Measurements from ENCODE around the gene MBD5.

MBD5 gene

DNA sequence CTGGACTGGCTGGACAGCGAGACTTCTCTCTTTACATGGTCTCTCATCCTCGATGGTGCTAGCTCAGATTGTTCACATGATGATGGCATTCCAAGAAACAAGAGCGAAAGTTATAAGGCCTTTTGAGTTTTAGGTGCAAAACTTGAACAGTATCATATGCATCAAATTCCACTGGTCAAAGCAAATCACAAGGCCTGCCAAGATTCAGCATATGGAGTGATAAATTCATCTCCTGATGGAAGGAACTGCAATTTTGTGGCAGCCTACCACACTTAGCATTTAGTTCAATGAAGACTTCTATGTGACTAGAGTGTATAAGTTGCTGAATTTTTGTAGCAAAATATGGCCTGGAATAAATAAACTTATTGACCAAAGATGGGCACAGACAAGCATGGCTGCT is 429.6 kb downstream of the MBD5 start:
- CTCF ChIA-PET, result no interaction called here
- TF ChIP-seq ZNF384 (IDR thresholded peaks at IDR 0.05), result no peak
- POLR2A ChIA-PET, result no interaction called here
- no peak for DNase-seq (ENCODE audit: extremely low spot score)

DNA sequence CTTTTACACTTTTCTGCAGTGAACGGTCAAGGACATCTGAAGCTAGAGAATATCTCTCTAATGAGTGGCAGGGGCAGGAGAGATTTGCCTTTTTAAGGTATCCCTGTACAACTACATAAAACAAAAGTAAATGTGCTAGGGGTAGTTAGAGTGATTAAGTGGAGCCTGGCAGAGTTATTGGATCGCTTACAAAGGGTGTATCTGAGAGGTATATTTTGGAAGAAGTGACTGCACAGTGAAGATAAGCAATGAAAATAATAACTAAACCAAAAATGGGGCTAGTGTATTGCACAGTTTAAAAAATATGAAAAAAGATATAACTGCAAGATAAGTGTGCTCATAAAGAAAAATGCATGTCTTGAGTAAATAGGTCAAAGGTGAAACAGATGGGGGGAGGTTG is 430.2 kb downstream of the MBD5 start:
- no peak for TF ChIP-seq FOXK2 (IDR thresholded peaks at IDR 0.05)
- TF ChIP-seq ELF4 (IDR thresholded peaks at IDR 0.05), result no peak
- no peak for TF ChIP-seq L3MBTL2 (conservative IDR thresholded peaks at IDR 0.05)
- no peak for TF ChIP-seq ZNF384 (IDR thresholded peaks at IDR 0.05)
- TF ChIP-seq BHLHE40 (IDR thresholded peaks at IDR 0.05; ENCODE audit: borderline replicate concordance), result no peak
- TF ChIP-seq LEF1 (IDR thresholded peaks at IDR 0.05; ENCODE audit: borderline replicate concordance), result no peak
- TF ChIP-seq, protein P1, sequence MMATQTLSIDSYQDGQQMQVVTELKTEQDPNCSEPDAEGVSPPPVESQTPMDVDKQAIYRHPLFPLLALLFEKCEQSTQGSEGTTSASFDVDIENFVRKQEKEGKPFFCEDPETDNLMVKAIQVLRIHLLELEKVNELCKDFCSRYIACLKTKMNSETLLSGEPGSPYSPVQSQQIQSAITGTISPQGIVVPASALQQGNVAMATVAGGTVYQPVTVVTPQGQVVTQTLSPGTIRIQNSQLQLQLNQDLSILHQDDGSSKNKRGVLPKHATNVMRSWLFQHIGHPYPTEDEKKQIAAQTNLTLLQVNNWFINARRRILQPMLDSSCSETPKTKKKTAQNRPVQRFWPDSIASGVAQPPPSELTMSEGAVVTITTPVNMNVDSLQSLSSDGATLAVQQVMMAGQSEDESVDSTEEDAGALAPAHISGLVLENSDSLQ (IDR thresholded peaks at IDR 0.05), result no peak
- TF ChIP-seq CTBP1 (IDR thresholded peaks at IDR 0.05; ENCODE audit: borderline replicate concordance), result no peak
- TF ChIP-seq NFRKB (IDR thresholded peaks at IDR 0.05), result no peak
- TF ChIP-seq FOXA1 (IDR thresholded peaks at IDR 0.05), result no peak
- TF ChIP-seq ARNT (IDR thresholded peaks at IDR 0.05), result no peak
- TF ChIP-seq FOXM1 (IDR thresholded peaks at IDR 0.05; ENCODE audit: borderline replicate concordance), result no peak
- no peak for TF ChIP-seq HDGF (IDR thresholded peaks at IDR 0.05; ENCODE audit: borderline replicate concordance)
- no peak for TF ChIP-seq TARDBP (IDR thresholded peaks at IDR 0.05)
- TF ChIP-seq SUZ12 (IDR thresholded peaks at IDR 0.05), result no peak
- DNase-seq (ENCODE audit: extremely low spot score), result no peak
- POLR2A ChIA-PET, result no interaction called here
- CTCF ChIA-PET, result no interaction called here

DNA sequence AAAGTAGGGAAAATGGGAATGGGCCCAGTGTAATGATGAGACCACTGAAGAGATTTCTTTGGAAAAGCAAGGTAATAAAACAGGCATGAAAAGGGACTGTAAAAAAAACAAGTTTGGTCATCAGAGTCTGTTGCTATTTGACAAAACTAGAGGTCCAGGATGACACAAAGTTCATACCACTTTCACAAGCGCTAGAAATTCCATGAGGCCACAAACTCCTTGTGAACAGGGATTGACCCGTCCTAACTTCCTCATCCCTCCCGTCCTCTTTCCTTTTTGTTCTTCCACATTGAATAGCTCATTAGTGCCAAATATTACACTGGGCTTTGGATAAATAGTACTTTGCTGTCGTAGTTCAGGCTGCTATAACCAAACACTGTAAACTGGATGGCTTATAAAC is 434.9 kb downstream of the MBD5 start:
- CTCF ChIA-PET, result no interaction called here
- POLR2A ChIA-PET, result no interaction called here
- no peak for TF ChIP-seq ZNF384 (IDR thresholded peaks at IDR 0.05)
- no peak for TF ChIP-seq SP1 (IDR thresholded peaks at IDR 0.05)
- no peak for TF ChIP-seq BHLHE40 (IDR thresholded peaks at IDR 0.05; ENCODE audit: borderline replicate concordance)
- TF ChIP-seq HDGF (IDR thresholded peaks at IDR 0.05; ENCODE audit: borderline replicate concordance), result no peak
- TF ChIP-seq FOXA1 (IDR thresholded peaks at IDR 0.05), result no peak
- TF ChIP-seq NFRKB (IDR thresholded peaks at IDR 0.05), result no peak
- no peak for TF ChIP-seq CTBP1 (IDR thresholded peaks at IDR 0.05; ENCODE audit: borderline replicate concordance)
- TF ChIP-seq SUZ12 (IDR thresholded peaks at IDR 0.05), result no peak
- TF ChIP-seq, protein P1 (IDR thresholded peaks at IDR 0.05), result no peak
- no peak for TF ChIP-seq TARDBP (IDR thresholded peaks at IDR 0.05)
- TF ChIP-seq LEF1 (IDR thresholded peaks at IDR 0.05; ENCODE audit: borderline replicate concordance), result no peak
- TF ChIP-seq FOXM1 (IDR thresholded peaks at IDR 0.05; ENCODE audit: borderline replicate concordance), result no peak
- no peak for TF ChIP-seq FOXK2 (IDR thresholded peaks at IDR 0.05)
- no peak for TF ChIP-seq ARNT (IDR thresholded peaks at IDR 0.05)
- TF ChIP-seq ELF4 (IDR thresholded peaks at IDR 0.05), result no peak
- DNase-seq (ENCODE audit: extremely low spot score), result no peak

DNA sequence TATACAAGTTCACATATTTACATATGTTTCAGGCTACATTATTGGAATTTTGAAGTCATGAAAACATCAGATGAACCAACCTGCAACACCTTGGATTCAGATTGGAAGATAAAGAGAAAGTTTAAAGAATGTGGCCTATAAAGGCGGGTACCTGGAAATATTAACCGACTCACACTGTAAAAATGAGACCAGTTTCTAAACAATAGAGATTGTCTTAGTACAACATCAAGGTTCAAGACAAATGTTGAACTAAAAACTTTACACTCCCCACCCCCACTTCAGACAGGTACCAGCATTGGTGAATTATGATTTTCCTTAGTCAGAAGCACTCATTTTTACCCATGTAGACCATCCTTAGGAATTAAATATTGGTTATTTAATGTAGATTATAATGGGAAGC is 437.3 kb downstream of the MBD5 start:
- DNase-seq (ENCODE audit: extremely low spot score), result no peak
- CTCF ChIA-PET, result no interaction called here
- POLR2A ChIA-PET, result no interaction called here
- TF ChIP-seq L3MBTL2 (conservative IDR thresholded peaks at IDR 0.05), result no peak
- TF ChIP-seq FOXK2 (IDR thresholded peaks at IDR 0.05), result no peak
- TF ChIP-seq HDGF (IDR thresholded peaks at IDR 0.05; ENCODE audit: borderline replicate concordance), result no peak
- TF ChIP-seq ELF4 (IDR thresholded peaks at IDR 0.05), result no peak
- TF ChIP-seq TARDBP (IDR thresholded peaks at IDR 0.05), result no peak
- no peak for TF ChIP-seq CTBP1 (IDR thresholded peaks at IDR 0.05; ENCODE audit: borderline replicate concordance)
- no peak for TF ChIP-seq BHLHE40 (IDR thresholded peaks at IDR 0.05; ENCODE audit: borderline replicate concordance)
- TF ChIP-seq FOXA1 (IDR thresholded peaks at IDR 0.05), result no peak
- TF ChIP-seq SUZ12 (IDR thresholded peaks at IDR 0.05), result no peak
- TF ChIP-seq, protein P1 (IDR thresholded peaks at IDR 0.05), result no peak
- no peak for TF ChIP-seq NFRKB (IDR thresholded peaks at IDR 0.05)
- TF ChIP-seq SP1 (IDR thresholded peaks at IDR 0.05), result no peak
- TF ChIP-seq LEF1 (IDR thresholded peaks at IDR 0.05; ENCODE audit: borderline replicate concordance), result no peak
- TF ChIP-seq FOXM1 (IDR thresholded peaks at IDR 0.05; ENCODE audit: borderline replicate concordance), result no peak
- TF ChIP-seq ZNF384 (IDR thresholded peaks at IDR 0.05), result no peak
- TF ChIP-seq ARNT (IDR thresholded peaks at IDR 0.05), result no peak

DNA sequence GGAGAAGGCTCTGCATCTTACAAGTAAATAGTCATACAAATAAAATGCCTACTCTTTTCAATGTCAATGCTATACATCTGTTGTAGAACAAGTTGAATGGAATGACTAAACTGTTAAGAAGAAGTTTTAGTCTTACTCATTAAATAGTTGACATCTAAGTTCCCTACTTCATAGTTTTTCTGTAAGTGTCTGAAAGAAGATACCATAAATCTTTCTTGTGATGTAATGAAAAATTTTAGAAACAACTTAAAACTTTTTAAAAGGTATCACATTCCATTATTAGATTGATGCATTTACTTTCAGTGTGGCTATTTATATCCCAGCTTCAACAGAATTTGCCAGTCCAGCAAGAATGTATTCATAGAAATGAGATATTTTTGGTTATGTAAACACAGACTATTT is 438.5 kb downstream of the MBD5 start:
- CTCF ChIA-PET, result no interaction called here
- TF ChIP-seq FOXM1 (IDR thresholded peaks at IDR 0.05; ENCODE audit: borderline replicate concordance), result no peak
- TF ChIP-seq, protein P1 (IDR thresholded peaks at IDR 0.05), result peak; percentile 78
- POLR2A ChIA-PET, result interaction anchor here (1.6 kb wide), 1 partner anchor 439 kb away, joined by 4 read pairs; the partner anchor contains the start of genes MBD5 and ORC4
- DNase-seq (ENCODE audit: extremely low spot score), result no peak

DNA sequence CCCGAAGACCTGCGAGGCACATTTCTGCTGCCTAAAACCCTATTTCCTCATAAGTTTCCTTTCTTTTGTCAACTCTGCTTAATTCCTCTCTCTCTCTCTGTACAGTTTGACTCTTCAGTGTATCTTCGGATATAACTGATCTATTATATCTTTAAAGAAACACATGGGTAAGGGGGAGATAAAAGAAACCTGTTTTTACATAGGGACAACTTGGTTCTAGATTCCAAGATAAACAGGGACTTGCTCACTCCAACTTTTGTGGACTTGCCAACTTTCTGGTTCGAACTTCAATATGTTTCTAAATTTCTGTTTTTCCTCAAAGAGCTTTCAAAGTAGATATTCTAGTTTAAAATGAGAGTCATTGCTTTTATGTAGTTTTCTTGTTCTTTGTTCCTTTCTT is 441.0 kb downstream of the MBD5 start:
- no peak for DNase-seq (ENCODE audit: extremely low spot score)
- POLR2A ChIA-PET, result no interaction called here
- CTCF ChIA-PET, result no interaction called here
- TF ChIP-seq, protein P1 (IDR thresholded peaks at IDR 0.05), result no peak
- TF ChIP-seq L3MBTL2 (conservative IDR thresholded peaks at IDR 0.05) (no peak), SP1 (IDR thresholded peaks at IDR 0.05) (no peak), ZNF384 (IDR thresholded peaks at IDR 0.05) (no peak), FOXK2 (IDR thresholded peaks at IDR 0.05) (no peak), FOXM1 (IDR thresholded peaks at IDR 0.05; ENCODE audit: borderline replicate concordance) (no peak), HDGF (IDR thresholded peaks at IDR 0.05; ENCODE audit: borderline replicate concordance) (no peak), LEF1 (IDR thresholded peaks at IDR 0.05; ENCODE audit: borderline replicate concordance) (no peak)
